ENCODE results near the gene TSPAN5.
A peak's percentile ranks its signal among the peaks of the same experiment; 100 is the strongest.
"Not testable (repeated sequence)": the region's sequence is repeated elsewhere in the genome, so short reads cannot be mapped to it uniquely, and the experiment has no call there.

The TSPAN5 gene

GRCh38 chr4:98485816-98486345 is 172.5 kb downstream of the TSPAN5 start:
- no peak for DNase-seq

DNA sequence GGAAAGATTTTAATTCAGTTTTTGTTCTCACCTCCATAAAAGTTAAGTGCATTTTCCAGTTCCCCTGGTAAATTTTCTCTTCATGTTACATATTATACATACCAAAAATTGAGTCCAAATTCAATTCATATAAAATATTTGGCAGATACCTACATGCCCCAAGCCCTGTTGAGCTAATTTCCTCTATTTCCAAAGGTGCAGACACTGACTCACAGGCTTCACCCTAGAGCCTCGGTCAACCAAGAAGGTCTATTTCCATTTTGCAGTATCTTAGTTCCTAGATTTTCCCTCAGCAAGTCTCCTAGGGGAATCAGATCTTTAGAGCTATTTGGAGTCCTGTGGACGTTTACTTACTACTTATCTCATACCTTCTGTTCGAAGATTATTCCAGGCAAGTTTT is 174.4 kb downstream of the TSPAN5 start:
- no peak for DNase-seq

DNA sequence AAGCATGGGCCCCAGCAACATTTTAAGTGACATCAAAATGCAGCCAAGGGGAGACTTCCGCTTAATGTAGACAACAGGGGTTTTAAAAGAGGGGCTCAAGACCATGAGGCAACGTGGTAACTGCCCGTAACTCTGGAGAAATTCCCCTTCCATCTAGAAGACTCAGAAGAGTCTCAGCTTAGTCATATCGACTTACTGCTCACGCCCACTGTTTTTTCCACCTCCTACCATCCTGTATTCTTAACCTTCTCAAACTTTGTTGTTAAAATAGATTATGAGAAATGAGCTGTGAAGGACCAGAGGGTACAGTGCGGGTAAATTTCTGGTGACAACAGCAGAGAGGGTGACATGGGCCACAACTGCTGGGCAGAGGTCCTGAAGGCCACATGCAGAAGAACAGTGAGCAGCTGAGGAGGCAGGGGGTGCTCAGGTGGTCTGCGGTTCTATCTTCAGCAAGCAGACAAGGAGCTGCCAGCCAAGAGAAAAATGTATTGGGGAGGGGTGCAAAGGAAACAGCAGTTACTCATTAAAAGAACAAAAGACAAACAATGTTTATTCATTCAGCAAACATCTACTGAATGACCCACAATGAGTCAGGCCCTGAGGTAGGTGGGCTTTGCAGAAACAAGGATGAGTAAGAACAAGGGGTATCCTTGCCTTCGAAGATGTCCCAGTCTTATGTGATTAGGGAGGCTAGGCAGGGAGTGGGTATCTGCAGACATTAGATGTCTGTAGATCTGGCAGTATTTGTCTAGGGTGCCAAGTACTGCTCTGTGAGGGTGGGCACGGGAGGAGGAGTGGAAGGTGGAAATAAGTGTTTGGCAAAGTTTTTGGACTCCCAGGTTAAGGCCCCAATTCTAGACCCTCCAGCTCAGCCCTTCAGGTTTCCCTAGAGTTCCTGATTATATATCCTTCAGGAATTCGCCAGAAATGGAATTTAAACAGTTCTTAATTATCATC is 175.3 kb downstream of the TSPAN5 start:
- DNase-seq, result peak; percentile 48

GRCh38 chr4:98482503-98482846 is 175.9 kb downstream of the TSPAN5 start:
- DNase-seq, result no peak

DNA sequence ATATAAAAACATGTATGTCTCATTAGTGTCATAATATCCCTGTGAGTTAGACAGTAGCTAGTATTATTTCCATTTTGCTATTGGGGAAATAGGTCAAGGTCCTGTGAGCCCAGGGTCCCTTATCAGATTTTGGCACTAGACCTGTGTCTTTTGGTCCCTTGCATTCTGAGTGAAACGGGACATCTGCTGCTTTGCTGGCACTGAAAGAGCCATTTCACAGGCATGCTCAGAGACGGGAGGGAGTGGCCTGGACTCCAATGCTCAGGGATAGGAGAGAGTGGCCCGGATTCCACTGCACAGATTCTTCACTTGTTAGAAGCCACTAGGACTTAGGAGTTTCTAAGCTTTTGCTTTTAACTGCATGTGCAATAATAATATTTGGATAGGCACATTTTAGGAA is 177.2 kb downstream of the TSPAN5 start:
- DNase-seq, result no peak

GRCh38 chr4:98480535-98480934 is 177.9 kb downstream of the TSPAN5 start:
- no peak for DNase-seq

DNA sequence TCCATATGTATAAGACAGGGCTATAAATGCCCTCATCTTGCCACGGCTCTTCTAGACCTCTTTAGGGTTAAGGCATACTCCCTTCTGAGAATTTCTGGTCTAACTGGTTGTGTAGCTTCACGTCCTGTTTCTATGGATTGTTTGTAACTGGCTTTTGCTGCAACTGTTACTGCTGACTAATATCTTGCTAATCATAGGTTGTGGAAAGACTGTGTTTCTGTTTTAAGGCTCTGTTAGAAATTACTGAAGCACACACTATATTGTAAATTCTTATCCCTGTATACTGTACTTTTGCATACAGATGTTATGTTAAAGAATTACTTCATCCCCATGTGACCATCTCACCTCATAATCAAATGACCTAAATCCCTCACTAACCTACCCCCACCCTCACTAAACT is 178.8 kb downstream of the TSPAN5 start:
- DNase-seq, result not testable (repeated sequence)

DNA sequence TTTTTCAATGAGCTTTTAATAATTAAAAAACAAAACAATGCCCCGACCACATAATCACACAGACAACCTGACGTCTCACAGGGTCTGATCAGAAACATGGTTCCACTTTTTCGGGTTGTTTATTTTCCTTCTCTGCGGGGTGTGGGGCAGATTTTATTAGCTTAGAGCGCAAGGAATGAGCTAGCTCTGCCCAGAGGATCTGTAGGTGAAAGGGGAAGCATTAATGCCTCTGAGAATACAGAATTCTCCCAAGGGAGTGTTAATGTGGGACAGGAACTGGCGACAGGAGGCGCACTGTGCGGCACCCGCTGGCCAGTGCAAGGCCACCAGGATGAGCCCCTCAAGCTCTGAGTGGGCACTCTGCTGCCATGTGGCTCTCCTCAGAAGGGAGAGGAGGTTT is 181.5 kb downstream of the TSPAN5 start:
- no peak for DNase-seq

DNA sequence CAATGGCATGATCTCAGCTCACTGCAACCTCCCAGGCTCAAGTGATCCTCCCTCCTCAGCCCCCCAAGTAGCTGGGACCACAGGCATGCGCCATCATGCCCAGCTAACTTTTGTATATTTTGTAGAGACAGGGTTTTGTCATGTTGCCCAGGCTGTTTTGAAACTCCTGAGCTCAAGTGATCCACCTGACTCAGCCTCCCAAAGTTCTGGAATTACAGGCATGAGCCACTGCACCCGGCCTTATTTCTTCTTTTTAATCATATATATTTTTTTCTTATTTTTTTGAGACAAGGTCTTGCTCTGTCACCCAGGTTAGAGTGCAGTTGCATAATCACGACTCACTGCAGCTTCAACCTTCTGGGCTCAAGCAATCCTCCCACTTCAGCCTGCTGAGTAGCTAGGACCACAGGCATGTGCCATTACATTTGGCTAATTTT is 184.0 kb downstream of the TSPAN5 start:
- DNase-seq, result peak; percentile 74

GRCh38 chr4:98473046-98473445 is 185.4 kb downstream of the TSPAN5 start:
- DNase-seq, result no peak

DNA sequence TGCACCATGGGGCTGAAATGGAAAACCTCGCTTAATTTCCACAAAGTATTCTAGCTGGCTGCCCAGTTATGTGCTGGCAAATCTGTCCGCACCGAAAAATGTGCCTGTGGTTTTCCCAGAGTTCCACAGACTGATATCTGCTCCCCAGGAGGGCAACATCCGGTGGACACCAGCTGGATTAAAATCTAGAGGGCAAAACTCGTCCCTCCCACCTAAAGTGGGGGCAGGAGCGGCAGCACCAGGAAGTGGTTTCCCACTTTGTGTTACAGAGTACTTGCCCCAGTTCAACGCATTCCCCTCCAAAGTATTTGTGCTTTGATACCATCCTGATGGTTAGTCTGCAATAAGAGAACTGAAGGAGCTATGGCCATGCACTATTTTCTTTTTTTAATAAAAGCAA is 187.6 kb downstream of the TSPAN5 start:
- peak; percentile 81 for DNase-seq

GRCh38 chr4:98470366-98470765 is 188.0 kb downstream of the TSPAN5 start:
- no peak for DNase-seq

- DNase-seq, result no peak
Observed at GRCh38 chr4:98469771-98470170, 188.6 kb downstream of the TSPAN5 start.

GRCh38 chr4:98468709-98469108 is 189.7 kb downstream of the TSPAN5 start:
- DNase-seq, result no peak

DNA sequence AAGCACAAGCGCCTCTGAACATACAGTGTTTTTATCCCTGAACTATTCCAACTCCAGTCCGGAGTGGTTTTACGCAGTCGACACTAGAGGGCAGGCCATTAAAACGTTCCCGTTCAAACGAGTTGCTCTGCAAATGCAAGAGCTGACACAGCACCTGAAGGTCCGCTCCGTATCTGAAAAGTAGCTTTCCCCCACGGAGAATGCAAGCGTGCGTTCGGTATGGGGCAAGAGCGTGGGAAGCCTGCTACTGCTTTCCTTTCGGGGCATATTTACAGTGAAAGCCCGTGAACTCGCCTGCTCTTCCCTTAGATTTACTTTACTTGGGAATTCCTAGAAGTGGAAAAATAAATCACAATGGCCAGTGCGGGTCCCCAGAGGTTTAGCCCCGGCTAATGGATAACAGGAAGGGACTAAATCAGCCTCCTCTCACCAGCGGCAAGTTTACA is 190.8 kb downstream of the TSPAN5 start:
- DNase-seq, result peak; percentile 89

DNA sequence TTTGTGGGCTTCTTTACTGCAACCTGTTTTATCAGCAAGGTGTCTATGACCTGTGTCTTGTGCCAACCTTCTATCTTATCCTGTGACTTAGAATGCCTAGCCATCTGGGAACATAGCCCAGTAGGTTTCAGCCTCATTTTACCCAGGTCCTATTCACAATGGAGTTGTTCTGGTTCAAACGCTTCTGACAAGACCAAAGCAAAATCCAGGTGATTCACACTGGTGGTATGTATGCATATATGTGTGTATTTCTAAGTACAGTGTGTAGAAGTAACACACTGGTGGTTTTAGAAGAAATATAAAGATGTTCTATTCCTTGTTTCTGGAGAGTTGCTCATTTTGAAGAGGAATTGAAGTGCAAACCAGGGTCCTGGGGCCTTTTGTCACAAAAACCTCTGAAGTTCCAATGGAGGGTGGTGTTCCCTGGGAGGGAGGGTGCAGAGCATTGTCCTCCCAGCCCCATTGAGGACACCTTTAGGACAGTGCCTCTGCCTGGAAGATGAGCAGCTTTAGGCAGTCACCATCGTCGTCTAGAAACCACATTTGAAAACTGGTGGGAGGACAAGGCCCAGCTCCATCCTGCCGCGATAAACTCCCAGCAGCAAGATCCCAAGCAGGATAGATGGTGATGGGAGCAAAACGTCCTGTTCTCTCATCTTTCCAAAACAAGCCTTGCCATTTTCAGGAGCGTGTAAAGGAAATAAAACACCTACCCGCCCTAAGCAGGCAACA is 191.4 kb downstream of the TSPAN5 start:
- DNase-seq, result no peak

DNA sequence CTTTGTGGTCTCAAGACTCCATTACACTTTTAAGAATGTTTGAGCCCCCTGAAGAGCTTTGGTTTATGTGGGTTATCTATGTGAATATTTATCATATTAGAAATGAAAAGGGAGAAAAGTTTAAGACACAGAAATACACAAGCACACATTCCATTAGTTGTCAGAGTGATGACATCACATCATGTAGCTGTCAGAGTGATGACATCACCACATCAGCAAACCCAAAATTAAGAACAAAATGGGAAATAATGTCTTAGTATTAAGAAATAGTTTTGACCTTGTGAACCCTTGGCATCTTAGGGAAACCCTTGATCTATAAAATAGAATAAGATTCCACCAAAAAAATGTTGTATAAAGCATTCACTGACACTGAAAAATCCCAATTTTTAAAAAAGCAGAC is 195.9 kb downstream of the TSPAN5 start:
- DNase-seq, result no peak

GRCh38 chr4:98461121-98461865 is 197.1 kb downstream of the TSPAN5 start:
- not testable (repeated sequence) for DNase-seq

DNA sequence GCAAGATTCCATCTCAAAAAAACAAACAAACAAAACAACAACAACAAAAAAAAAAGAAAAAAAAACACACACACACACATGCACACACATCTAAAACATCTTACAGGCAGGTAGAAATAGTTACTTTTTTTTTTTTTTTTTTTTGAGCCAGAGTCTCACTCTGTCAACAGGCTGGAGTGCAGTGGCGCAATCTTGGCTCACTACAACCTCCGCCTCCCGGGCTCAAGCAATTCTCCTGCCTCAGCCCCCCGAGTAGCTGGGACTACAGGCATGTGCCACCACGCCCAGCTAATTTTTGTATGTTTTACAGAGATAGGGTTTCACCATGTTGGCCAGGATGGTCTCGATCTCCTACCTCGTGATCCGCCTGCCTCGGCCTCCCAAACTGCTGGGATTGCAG is 201.0 kb downstream of the TSPAN5 start:
- DNase-seq, result not testable (repeated sequence)

- no peak for DNase-seq
Observed at GRCh38 chr4:98452091-98452490, 206.3 kb downstream of the TSPAN5 start.

DNA sequence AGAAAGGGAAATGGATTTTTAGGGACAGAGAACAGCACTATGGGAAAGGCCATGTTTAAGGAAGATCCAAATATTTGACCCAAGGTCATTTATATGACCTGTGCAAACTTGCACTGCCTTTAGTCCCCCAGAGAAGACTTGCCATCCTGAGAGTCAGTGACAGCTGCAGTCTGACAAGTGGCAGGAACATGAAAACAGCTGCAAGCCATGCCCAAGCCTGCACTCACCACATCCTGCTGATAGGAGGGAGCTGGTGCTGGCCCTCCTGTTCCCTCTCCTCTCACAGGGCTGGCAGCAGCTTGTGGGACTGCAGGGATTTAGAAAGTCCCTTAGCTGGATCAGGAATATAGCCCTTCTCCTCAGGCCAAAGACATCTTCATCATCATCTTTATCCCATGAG is 209.5 kb downstream of the TSPAN5 start:
- no peak for DNase-seq

GRCh38 chr4:98447648-98448047 is 210.8 kb downstream of the TSPAN5 start:
- no peak for DNase-seq
